Motor neuron (in vitro differentiated cells): ENCODE data around the gene DSTN. TPM values are rescaled to one million over a fixed set of nuclear protein-coding genes. Genes with fewer than 3 reads are reported as not detected.

ENCODE experiments used
- ATAC-seq, 8 experiments: fragments of 200-7000 bp; cut with Tn5 transposase; replicated peaks in 6 of 8; 2 replicates each; pipeline ENCODE4 v1.8.0; 2021; ENCODE audit warnings: mild to moderate bottlenecking in 8 of 8, moderate library complexity in 8 of 8
- H3K27ac ChIP-seq, 2 donors: fragments of 250-450 bp; sonication (Bioruptor Pico); 2 replicates each; pipeline ENCODE4 v1.9.0; 2021; ENCODE audit warnings: antibody characterized with exemption in 2 of 2, mild to moderate bottlenecking in 2 of 2, moderate library complexity in 1 of 2
- H3K4me1 ChIP-seq, 2 donors: fragments of 250-450 bp; sonication (Bioruptor Pico); replicated peaks in 1 of 2; 2 replicates each; pipeline ENCODE4 v1.6.1; 2021; ENCODE audit warnings: antibody characterized with exemption in 2 of 2, mild to moderate bottlenecking in 2 of 2, moderate library complexity in 1 of 2
- H3K4me3 ChIP-seq, 5 donors: fragments of 250-450 bp; sonication (Bioruptor Pico); 2 replicates each; pipeline ENCODE4 v1.9.0; 2021; ENCODE audit warnings: antibody characterized with exemption in 5 of 5, mild to moderate bottlenecking in 5 of 5, moderate library complexity in 4 of 5
- WGBS, 10 experiments: fragments of 450-650 bp; shearing (Covaris generic); methylation state at CpG; one replicate each; pipeline ENCODE4 v1.0.0; 2022; 5-methylcytosine and 5-hydroxymethylcytosine counted together
- in situ Hi-C, 9 experiments: fragments of 400-800 bp; cut with MboI; loops; one replicate each; pipeline ENCODE4 v1.15.0; 2021; ENCODE audit warnings: low sequenced_read_pairs in 9 of 9, low pct_unique_long_range_greater_than_20kb in 2 of 9; ENCODE audit not compliant: unreplicated experiment in 9 of 9
- total RNA-seq, 8 experiments: library from RNA; unstranded; fragments of 300-600 nt; gene quantifications; 2 replicates each; pipeline versions ENCODE4 v1.2.3 to v1.2.4, GENCODE V29; 2022

The DSTN gene
- total RNA-seq, 8 experiments from 2014 or later, result 143 to 386 (median 172) TPM

- H3K4me1 ChIP-seq, result peaks cover 0 to 3% of the 10 kb centered on the region in 2 donors
- no peak overlapping the region for H3K4me3 ChIP-seq
Observed at GRCh38 chr20:17556837-17557674, 12.8 kb upstream of the DSTN start.

GRCh38 chr20:17557675-17558006, 12.2 kb upstream of the DSTN start:
- Histone ChIP-seq H3K4me3 (no peak overlapping the region), H3K4me1 (peaks cover 0 to 3% of the 10 kb centered on the region in 2 donors), H3K27ac (no peak overlapping the region)
- 11 to 100% (median 69%) methylated on average over 1 to 3 of the region's 3 CpGs; no CpG with 5 or more reads in 1 of the 10 experiments for WGBS, 10 experiments
- in situ Hi-C loops, result no loop called here
- peak in 3 of 8 experiments; percentile 33 to 69 (median 58) for ATAC-seq

More at GRCh38 chr20:17556837-17557674, 12.8 kb upstream of the DSTN start:
- WGBS, 10 experiments, result 17 to 93% (median 78%) methylated on average over 3 to 9 of the region's 11 CpGs; no CpG with 5 or more reads in 1 of the 10 experiments
- peak overlapping the region in 1 of 2 donors; percentile 19 for H3K27ac ChIP-seq
- ATAC-seq, result peak in 3 of 8 experiments; percentile 7 to 86 (median 33)
- in situ Hi-C loops, result no loop called here

- H3K4me3 ChIP-seq, result no peak overlapping the region
- ATAC-seq, result peak; percentile 49 to 90 (median 76)
- peaks cover 0 to 3% of the 10 kb centered on the region in 2 donors for H3K4me1 ChIP-seq
- peak overlapping the region in 1 of 2 donors; percentile 64 for H3K27ac ChIP-seq
- 2 to 90% (median 72%) methylated on average over 1 to 7 of the region's 7 CpGs for WGBS, 10 experiments
- in situ Hi-C loops, result no loop called here
Observed at GRCh38 chr20:17558154-17558940, 11.5 kb upstream of the DSTN start.

GRCh38 chr20:17558941-17559304, 11.0 kb upstream of the DSTN start:
- in situ Hi-C loops, result no loop called here

GRCh38 chr20:17559338-17559737, 10.5 kb upstream of the DSTN start:
- ATAC-seq, result no peak
- Histone ChIP-seq H3K4me1 (peaks cover 0 to 3% of the 10 kb centered on the region in 2 donors), H3K27ac (no peak overlapping the region), H3K4me3 (no peak overlapping the region)
- in situ Hi-C loops, result no loop called here
- 33 to 100% (median 90%) methylated on average over 1 to 6 of the region's 6 CpGs; no CpG with 5 or more reads in 1 of the 10 experiments for WGBS, 10 experiments

More at GRCh38 chr20:17558941-17559304, 11.0 kb upstream of the DSTN start:
- H3K27ac ChIP-seq, result peak overlapping the region in 1 of 2 donors; percentile 64
- H3K4me3 ChIP-seq, result no peak overlapping the region
- no peak for ATAC-seq
- H3K4me1 ChIP-seq, result peaks cover 0 to 3% of the 10 kb centered on the region in 2 donors
- WGBS, 10 experiments, result 13 to 100% (median 82%) methylated on average over 1 of the region's 1 CpG; no CpG with 5 or more reads in 3 of the 10 experiments

GRCh38 chr20:17560344-17561074, 9.4 kb upstream of the DSTN start:
- WGBS, 10 experiments, result 55 to 93% (median 78%) methylated on average over 1 to 5 of the region's 5 CpGs

GRCh38 chr20:17562804-17563305, 7.0 kb upstream of the DSTN start:
- WGBS, 10 experiments, result 58 to 100% (median 100%) methylated on average over 1 to 2 of the region's 2 CpGs; no CpG with 5 or more reads in 5 of the 10 experiments
- Histone ChIP-seq H3K27ac (peak overlapping the region in 1 of 2 donors; percentile 26), H3K4me3 (no peak overlapping the region), H3K4me1 (no peaks in the 10 kb centered on the region)
- peak in 4 of 8 experiments; percentile 4 to 65 (median 14) for ATAC-seq
- in situ Hi-C loops, result no loop called here

More at GRCh38 chr20:17560344-17561074, 9.4 kb upstream of the DSTN start:
- in situ Hi-C loops, result no loop called here
- ATAC-seq, result no peak
- Histone ChIP-seq H3K27ac (no peak overlapping the region), H3K4me1 (peaks cover 0 to 3% of the 10 kb centered on the region in 2 donors), H3K4me3 (no peak overlapping the region)

GRCh38 chr20:17565169-17565845, 4.6 kb upstream of the DSTN start:
- in situ Hi-C loops, result no loop called here
- no peak overlapping the region for H3K4me3 ChIP-seq
- 0 to 100% (median 76%) methylated on average over 1 to 4 of the region's 4 CpGs; no CpG with 5 or more reads in 1 of the 10 experiments for WGBS, 10 experiments
- H3K27ac ChIP-seq, result no peak overlapping the region
- no peaks in the 10 kb centered on the region for H3K4me1 ChIP-seq
- peak in 3 of 8 experiments; percentile 6 to 14 (median 8) for ATAC-seq

- H3K4me1 ChIP-seq, result no peaks in the 10 kb centered on the region
- H3K27ac ChIP-seq, result no peak overlapping the region
- no peak overlapping the region for H3K4me3 ChIP-seq
- in situ Hi-C loops, result no loop called here
- ATAC-seq, result no peak
- WGBS, 10 experiments, result 38 to 92% (median 60%) methylated on average over 1 to 3 of the region's 3 CpGs; no CpG with 5 or more reads in 1 of the 10 experiments
Observed at GRCh38 chr20:17566345-17566744, 3.5 kb upstream of the DSTN start.

- peaks cover 6 to 14% of the 10 kb centered on the region in 2 donors for H3K4me1 ChIP-seq
- in situ Hi-C loops, result no loop called here
- 42 to 92% (median 67%) methylated on average over 1 to 5 of the region's 6 CpGs; no CpG with 5 or more reads in 1 of the 10 experiments for WGBS, 10 experiments
- H3K27ac ChIP-seq, result no peak overlapping the region
- no peak for ATAC-seq
- peak overlapping the region in 3 of 5 donors; percentile 83 to 92 (median 90) for H3K4me3 ChIP-seq
Observed at GRCh38 chr20:17568045-17568788, 1.7 kb upstream of the DSTN start.

GRCh38 chr20:17568972-17569521, 828 bp upstream of the DSTN start:
- peak overlapping the region; percentile 83 to 94 (median 90) for H3K4me3 ChIP-seq
- 0 to 7% (median 1%) methylated on average over 1 to 12 of the region's 38 CpGs; no CpG with 5 or more reads in 3 of the 10 experiments for WGBS, 10 experiments
- H3K4me1 ChIP-seq, result peaks cover 6 to 14% of the 10 kb centered on the region in 2 donors
- peak overlapping the region in 1 of 2 donors; percentile 65 for H3K27ac ChIP-seq
- peak; percentile 54 to 70 (median 62) for ATAC-seq
- in situ Hi-C loops, result no loop called here
